A549 (cell line): ENCODE measurements around the gene CDK19. TPM values are rescaled to one million over a fixed set of nuclear protein-coding genes. Genes with fewer than 3 reads are reported as not detected.

Source experiments
- ATAC-seq, 2 experiments: fragments of 200-7000 bp in 1 of 2; fragments of >200 bp in 1 of 2; cut with Nextera tagmentation in 1 of 2; cut with Tn5 transposase in 1 of 2; 3 replicates each; pipeline versions ENCODE4 v1.8.0 to v1.9.1; 2018 to 2020; ENCODE audit warnings: mild to moderate bottlenecking in 1 of 2, moderate library complexity in 1 of 2
- CTCF ChIA-PET: fragments of 300-600 bp; sonication (Branson Sonifier 250); formaldehyde crosslinking; extraction: SDS; loops from one replicate; lab custom pipeline; 2021; ENCODE audit warnings: antibody characterized with exemption, inconsistent platforms; lab: Yijun Ruan, JAX
- POLR2A ChIA-PET: fragments of 350-600 bp; formaldehyde crosslinking; extraction: SDS; loops from one replicate; lab custom pipeline; 2021; ENCODE audit warnings: antibody characterized with exemption, inconsistent platforms; lab: Yijun Ruan, JAX
- DNase-seq, 2 experiments: peaks; one replicate each; pipeline versions ENCODE4 v3.0.0 to v3.0.0-alpha.2; 2011 to 2016; ENCODE audit warnings: low read depth in 1 of 2, low spot score in 1 of 2
- FAIRE-seq: peaks from 2 replicates; lab custom pipeline; 2011; peaks lifted over from hg19 to GRCh38; lab: Jason Lieb, UNC
- H3K27ac ChIP-seq, 2 experiments: fragments of >200 bp; sonication (Bioruptor Twin); formaldehyde crosslinking; 3 replicates each; pipeline ENCODE4 v1.5.1; 2016 to 2017
- H3K4me1 ChIP-seq: fragments of >200 bp; sonication (Bioruptor Twin); formaldehyde crosslinking; 3 replicates; pipeline ENCODE4 v1.6.1; 2016
- H3K4me2 ChIP-seq: fragments of >200 bp; sonication (Bioruptor Twin); formaldehyde crosslinking; 3 replicates; pipeline ENCODE4 v1.6.1; 2016
- H3K4me3 ChIP-seq: fragments of >200 bp; sonication (Bioruptor Twin); formaldehyde crosslinking; 3 replicates; pipeline ENCODE4 v1.5.1; 2016
- H3K9me3 ChIP-seq: fragments of >200 bp; sonication (Bioruptor Twin); formaldehyde crosslinking; 3 replicates; pipeline ENCODE4 v1.6.1; 2016
- CEBPB ChIP-seq, 2 experiments: fragments of >200 bp in 1 of 2; sonication (Bioruptor Twin) in 1 of 2; formaldehyde crosslinking in 1 of 2; IDR thresholded peaks; 2 replicates each; pipeline ENCODE4 v1.6.1; 2012 to 2016
- CHD2 ChIP-seq: fragments of 150-350 bp; IDR thresholded peaks from 2 replicates; pipeline ENCODE4 v1.6.1; 2014; ENCODE audit warnings: low read length; ENCODE audit not compliant: partially characterized antibody
- CTCF ChIP-seq: fragments of >200 bp; sonication (Bioruptor Twin); formaldehyde crosslinking; IDR thresholded peaks from 3 replicates; pipeline ENCODE4 v1.5.1; 2016
- ESRRA ChIP-seq: fragments of 150-350 bp; IDR thresholded peaks from 2 replicates; pipeline ENCODE4 v1.6.1; 2014; ENCODE audit warnings: mild to moderate bottlenecking, low read length, borderline replicate concordance
- FOSB ChIP-seq: fragments of 250-450 bp; sonication (Bioruptor Pico); IDR thresholded peaks from 2 replicates; pipeline ENCODE4 v1.5.0; 2020; ENCODE audit warnings: mild to moderate bottlenecking, moderate library complexity
- FOSL2 ChIP-seq, 2 experiments: fragments of 450-650 bp in 1 of 2; fragments of >200 bp in 1 of 2; sonication (Bioruptor Twin) in 1 of 2; formaldehyde crosslinking; IDR thresholded peaks; 2 replicates each; pipeline versions ENCODE4 v1.5.0 to v1.6.1; 2016 to 2020; ENCODE audit warnings: mild to moderate bottlenecking in 1 of 2, moderate library complexity in 1 of 2
- HMGXB4 ChIP-seq: fragments of 250-450 bp; sonication (Bioruptor Pico); IDR thresholded peaks from 2 replicates; pipeline ENCODE4 v1.5.0; 2021; ENCODE audit warnings: mild to moderate bottlenecking, moderate library complexity, borderline replicate concordance
- HOXA7 ChIP-seq: fragments of 250-450 bp; sonication (Bioruptor Pico); IDR thresholded peaks from 2 replicates; pipeline ENCODE4 v1.5.0; 2020; ENCODE audit warnings: mild to moderate bottlenecking, moderate library complexity
- KDM5A ChIP-seq: fragments of 200-600 bp; sonication (generic); IDR thresholded peaks from 2 replicates; pipeline ENCODE4 v1.6.1; 2016; ENCODE audit warnings: antibody characterized with exemption, mild to moderate bottlenecking
- MAFK ChIP-seq: fragments of 450-650 bp; IDR thresholded peaks from 2 replicates; pipeline ENCODE4 v1.6.1; 2014; ENCODE audit not compliant: partially characterized antibody
- MAZ ChIP-seq: fragments of 150-350 bp; IDR thresholded peaks from 2 replicates; pipeline ENCODE4 v1.6.1; 2014; ENCODE audit warnings: antibody characterized with exemption, low read depth, low read length, borderline replicate concordance
- MYC ChIP-seq: IDR thresholded peaks from 2 replicates; pipeline ENCODE4 v1.6.1; 2012; ENCODE audit warnings: mild to moderate bottlenecking, inconsistent platforms, low read length, improper control_type of control experiment, borderline replicate concordance
- NFE2L2 ChIP-seq: fragments of 150-350 bp; conservative IDR thresholded peaks from 2 replicates; pipeline ENCODE4 v1.6.1; 2014; ENCODE audit warnings: low read length
- RAD21 ChIP-seq, 2 experiments: fragments of >200 bp in 1 of 2; sonication (Bioruptor Twin) in 1 of 2; formaldehyde crosslinking in 1 of 2; IDR thresholded peaks in 1 of 2; conservative IDR thresholded peaks in 1 of 2; 2 replicates in 1 of 2; 3 replicates in 1 of 2; pipeline ENCODE4 v1.6.1; 2012 to 2018; ENCODE audit warnings: inconsistent platforms in 1 of 2
- RCOR1 ChIP-seq: fragments of 150-350 bp; IDR thresholded peaks from 2 replicates; pipeline ENCODE4 v1.6.1; 2014; ENCODE audit warnings: antibody characterized with exemption, low read length, low read depth
- REST ChIP-seq: fragments of 200-600 bp; sonication (generic); IDR thresholded peaks from 2 replicates; pipeline ENCODE4 v1.6.1; 2016; ENCODE audit warnings: antibody characterized with exemption, mild to moderate bottlenecking, moderate library complexity
- TP53 ChIP-seq: fragments of 250-450 bp; sonication (Bioruptor Pico); IDR thresholded peaks from 2 replicates; pipeline ENCODE4 v1.5.0; 2021; ENCODE audit warnings: mild to moderate bottlenecking, moderate library complexity
- ZSCAN20 ChIP-seq: fragments of 250-450 bp; sonication (Bioruptor Pico); IDR thresholded peaks from 2 replicates; pipeline ENCODE4 v1.8.0; 2022; ENCODE audit warnings: mild to moderate bottlenecking, moderate library complexity
- WGBS: methylation state at CpG from one replicate; pipeline ENCODE4 v1.1.6; 2017; ENCODE audit errors: missing lambda C conversion rate; 5-methylcytosine and 5-hydroxymethylcytosine counted together
- polyA plus RNA-seq, 4 experiments: library from polyadenylated mRNA; depleted of rRNA in 3 of 4; stranded (reverse); fragments of >200 nt; fragmentation: RNase III in 1 of 4; extraction: RNeasy Plus Mini Kit Qiagen cat#74134 plus additional on column Dnase treatment in 1 of 4; gene quantifications; 2 replicates in 3 of 4; 3 replicates in 1 of 4; pipeline ENCODE4 v1.2.3, GENCODE V29; 2011 to 2017

Gene CDK19
- polyA plus RNA-seq, 2 of the 4 experiments (the other 2 are of a cell fraction): 7.1 to 18.6 TPM

GRCh38 chr6:110622912-110623578 is 192.2 kb downstream of the CDK19 start:
- ChIA-PET CTCF (no interaction called here), POLR2A (no interaction called here)
- 92% methylated on average over 2 of the region's 2 CpGs for WGBS
- H3K4me1 ChIP-seq: 0 out of 3 replicates have a peak, but pooled peaks cover 8% of the 10 kb centered on the region
- ATAC-seq: no peak
- TF ChIP-seq RCOR1: no peak
- TF ChIP-seq MAFK: peak; percentile 5
- no peak overlapping the region for H3K4me3 ChIP-seq
- FAIRE-seq: no peak
- no peak for DNase-seq
- H3K9me3 ChIP-seq: no peaks in the 10 kb centered on the region
- H3K27ac ChIP-seq: no peak overlapping the region
- H3K4me2 ChIP-seq: no peak overlapping the region

GRCh38 chr6:110621061-110621460 is 194.2 kb downstream of the CDK19 start:
- H3K27ac ChIP-seq: no peak overlapping the region
- DNase-seq: no peak
- H3K4me3 ChIP-seq: no peak overlapping the region
- ChIA-PET POLR2A (no interaction called here), CTCF (interaction anchor here (0.6 kb wide), 1 partner anchor 191 kb away, joined by 3 read pairs; no protein-coding TSS in a partner anchor)
- no peak for TF ChIP-seq CTCF
- TF ChIP-seq CHD2: no peak
- no peak for TF ChIP-seq RAD21 (conservative IDR thresholded peaks at IDR 0.05 in 1 of 2, IDR thresholded peaks at IDR 0.05 in 1 of 2)
- TF ChIP-seq CEBPB (IDR thresholded peaks at IDR 0.05): no peak
- no peak for TF ChIP-seq ZSCAN20 (CRISPR knock-in tag)
- TF ChIP-seq ESRRA: no peak
- TF ChIP-seq HMGXB4 (CRISPR knock-in tag): no peak
- no peak for TF ChIP-seq HOXA7 (CRISPR knock-in tag)
- no peak for TF ChIP-seq REST
- no peak for TF ChIP-seq NFE2L2
- no peak overlapping the region for H3K4me2 ChIP-seq
- 92% methylated on average over 2 of the region's 9 CpGs for WGBS
- no peak for ATAC-seq
- no peaks in the 10 kb centered on the region for H3K9me3 ChIP-seq
- no peak for FAIRE-seq
- H3K4me1 ChIP-seq: 0 out of 3 replicates have a peak, but pooled peaks cover 8% of the 10 kb centered on the region

GRCh38 chr6:110620065-110620464 is 195.2 kb downstream of the CDK19 start:
- 0 out of 3 replicates have a peak, but pooled peaks cover 8% of the 10 kb centered on the region for H3K4me1 ChIP-seq
- DNase-seq (no peak), FAIRE-seq (no peak), ATAC-seq (no peak)
- H3K27ac ChIP-seq: no peak overlapping the region
- 78% methylated on average over 1 of the region's 1 CpG for WGBS
- ChIA-PET POLR2A (no interaction called here), CTCF (interaction anchor here (1.1 to 1.3 kb wide), 2 partner anchors 41 to 378 kb away, joined by 3 to 4 read pairs; no protein-coding TSS in a partner anchor)
- H3K4me2 ChIP-seq: no peak overlapping the region
- H3K9me3 ChIP-seq: no peaks in the 10 kb centered on the region
- no peak overlapping the region for H3K4me3 ChIP-seq
- no peak for TF ChIP-seq FOSL2 (IDR thresholded peaks at IDR 0.05)
- no peak for TF ChIP-seq FOSL2 (CRISPR knock-in tag; IDR thresholded peaks at IDR 0.05)
- TF ChIP-seq KDM5A: no peak
- TF ChIP-seq FOSB (CRISPR knock-in tag): no peak
- TF ChIP-seq MAZ: no peak
- TF ChIP-seq MYC: no peak
- TF ChIP-seq TP53 (CRISPR knock-in tag): no peak
- TF ChIP-seq HOXA7 (CRISPR knock-in tag): no peak
